HG02759 (cell line): ENCODE data around the gene SLC6A6.
"Not testable (repeated sequence)": the region's sequence is repeated elsewhere in the genome, so short reads cannot be mapped to it uniquely, and the experiment has no call there.

Experiments
- ATAC-seq: cut with Tn5 transposase; IDR thresholded peaks from one replicate; pipeline ENCODE4 v1.9.1; 2021; ENCODE audit warnings: mild to moderate bottlenecking, moderate library complexity; ENCODE audit not compliant: unreplicated experiment

SLC6A6 gene

DNA sequence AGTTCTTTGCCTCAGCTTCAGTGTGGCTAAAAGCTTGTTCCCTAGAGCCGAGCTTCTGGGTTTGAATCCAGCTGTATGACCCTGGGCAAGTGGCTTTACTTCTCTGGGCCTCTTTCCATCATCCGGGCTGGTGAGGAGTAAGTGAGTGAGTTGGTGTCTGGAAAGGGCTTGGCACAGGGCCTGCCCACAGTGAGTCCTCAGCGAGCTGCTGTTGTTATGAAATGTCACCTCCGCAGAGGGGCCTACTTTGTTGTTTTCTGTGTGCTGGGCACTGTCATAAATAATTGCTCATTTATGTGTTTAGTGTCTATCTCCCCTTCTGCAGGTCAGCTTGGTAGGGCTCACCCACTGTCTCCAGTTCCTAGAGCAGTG, 31.7 kb downstream of the SLC6A6 start:
- ATAC-seq, result no peak

DNA sequence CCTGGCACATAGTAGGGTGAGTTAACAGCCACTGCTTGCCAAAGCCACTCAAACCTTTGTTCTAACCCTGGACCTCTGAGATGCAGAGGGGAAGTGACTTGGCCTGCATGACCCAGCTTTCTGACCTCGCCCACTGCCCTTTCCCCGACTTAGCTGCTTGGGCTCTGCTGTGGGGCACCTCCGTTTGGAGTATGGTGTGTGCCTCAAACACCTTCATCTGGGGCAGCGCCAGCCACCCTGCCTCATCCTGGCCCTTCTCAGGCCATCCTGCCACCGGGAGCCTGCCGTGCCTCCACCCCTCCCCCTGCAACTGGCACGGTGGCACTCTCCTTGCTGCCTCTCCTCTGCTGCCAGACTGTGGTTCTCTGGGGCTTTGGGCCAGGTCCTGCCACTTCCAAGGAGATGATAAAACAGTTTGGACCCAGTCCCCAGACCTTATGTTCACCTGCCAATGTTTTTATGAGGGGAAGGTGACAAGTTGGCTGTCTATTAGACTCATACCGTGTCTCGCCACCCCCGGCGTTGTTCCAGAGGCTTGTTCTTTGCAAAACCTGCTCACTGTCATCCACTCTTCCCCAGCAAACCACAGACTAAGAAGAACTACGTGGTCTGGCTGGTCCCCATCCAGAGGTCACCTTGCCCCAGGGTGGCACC, 32.2 kb downstream of the SLC6A6 start:
- no peak for ATAC-seq

DNA sequence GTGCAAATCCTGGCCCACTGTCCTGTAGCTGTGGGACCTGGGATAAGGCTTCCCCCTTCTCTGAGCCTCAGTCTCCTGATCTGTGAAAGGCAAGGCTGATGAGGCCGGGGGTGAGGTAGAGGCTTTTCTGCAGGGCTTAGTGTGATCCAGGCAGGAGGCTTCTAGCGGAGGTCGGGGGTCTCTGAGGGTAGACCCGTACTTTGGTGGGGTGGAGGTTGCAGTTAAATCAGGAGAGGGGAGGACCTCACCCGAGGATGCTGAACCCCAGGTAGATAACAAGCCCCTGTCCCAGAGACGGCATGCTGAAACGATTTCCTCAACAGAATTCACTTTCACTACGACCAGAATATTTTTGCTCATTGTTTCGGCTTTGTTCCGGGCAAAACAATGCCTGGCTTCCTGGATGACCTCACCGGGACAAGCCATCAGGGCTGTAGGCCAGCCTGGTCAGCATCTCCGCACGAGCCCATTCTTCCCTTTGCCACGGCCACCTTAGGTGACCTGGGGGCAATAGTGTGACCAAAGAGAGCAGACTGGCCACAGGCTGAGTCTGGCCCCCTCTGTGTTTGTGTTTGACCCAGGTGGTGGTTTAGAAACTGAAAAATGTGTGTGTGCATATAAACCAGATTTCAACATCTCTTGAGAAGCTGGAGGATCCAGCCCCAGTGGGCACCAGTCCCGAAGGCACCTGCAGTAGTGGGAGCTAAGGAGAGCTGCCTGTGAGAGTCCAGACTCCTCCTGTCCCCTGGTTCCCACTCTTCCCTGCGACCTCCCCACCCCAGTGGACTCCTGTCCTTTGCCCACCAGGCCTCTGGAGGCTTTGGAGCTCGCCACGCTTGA, 33.0 kb downstream of the SLC6A6 start:
- no peak for ATAC-seq

DNA sequence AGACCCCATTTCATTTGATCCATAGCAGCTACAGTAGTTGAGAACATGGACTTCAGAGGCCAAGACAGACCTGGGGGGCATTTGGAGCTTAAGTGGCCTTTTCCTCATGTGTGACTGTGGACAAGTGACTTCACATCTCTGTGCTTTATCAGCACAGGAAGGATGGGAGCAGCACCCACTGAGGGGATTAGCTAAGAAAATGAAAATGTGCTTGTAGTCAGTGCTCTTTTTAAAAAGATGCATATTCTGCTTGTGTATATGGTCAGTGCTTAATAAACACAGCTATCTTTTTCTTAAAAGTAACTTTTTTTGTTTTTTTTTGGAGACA, 34.5 kb downstream of the SLC6A6 start:
- no peak for ATAC-seq

DNA sequence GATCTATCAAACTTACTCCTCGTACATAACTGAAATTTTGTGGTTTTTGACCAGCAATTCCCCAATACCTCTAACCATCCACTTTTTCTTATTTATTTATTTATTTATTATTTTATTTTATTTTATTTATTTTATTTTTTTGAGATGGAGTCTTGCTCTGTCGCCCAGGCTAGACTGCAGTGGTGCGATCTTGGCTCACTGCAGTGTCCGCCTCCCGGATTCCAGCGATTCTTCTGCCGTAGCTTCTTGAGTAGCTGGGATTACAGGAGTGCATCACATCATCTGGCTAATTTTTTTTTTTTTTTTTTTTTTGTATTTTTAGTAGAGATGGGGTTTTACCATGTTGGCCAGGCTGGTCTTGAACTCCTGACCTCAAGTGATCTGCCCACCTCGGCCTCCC, 35.3 kb downstream of the SLC6A6 start:
- not testable (repeated sequence) for ATAC-seq

GRCh38 chr3:14438262-14438661, 35.9 kb downstream of the SLC6A6 start:
- ATAC-seq, result no peak

DNA sequence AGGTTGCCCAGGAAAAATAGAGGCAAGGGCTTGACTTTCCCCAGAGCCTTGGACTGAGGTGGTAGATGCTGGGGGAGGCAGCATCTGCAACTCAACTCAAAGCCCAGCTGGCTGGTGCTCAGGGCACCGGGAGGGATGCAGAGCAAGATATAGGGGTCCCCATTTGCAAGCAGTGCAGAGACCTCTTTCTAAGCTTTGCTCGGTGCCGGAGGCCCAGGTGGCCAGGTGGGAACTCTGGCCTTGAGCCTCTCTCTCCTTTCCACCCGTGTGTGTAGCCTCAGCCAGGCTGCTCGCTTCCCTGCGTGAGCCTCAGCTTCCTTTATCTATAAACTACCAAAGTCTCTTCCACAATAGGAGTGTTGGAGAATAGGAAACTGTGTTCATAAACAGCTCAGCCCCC, 36.5 kb downstream of the SLC6A6 start:
- no peak for ATAC-seq

DNA sequence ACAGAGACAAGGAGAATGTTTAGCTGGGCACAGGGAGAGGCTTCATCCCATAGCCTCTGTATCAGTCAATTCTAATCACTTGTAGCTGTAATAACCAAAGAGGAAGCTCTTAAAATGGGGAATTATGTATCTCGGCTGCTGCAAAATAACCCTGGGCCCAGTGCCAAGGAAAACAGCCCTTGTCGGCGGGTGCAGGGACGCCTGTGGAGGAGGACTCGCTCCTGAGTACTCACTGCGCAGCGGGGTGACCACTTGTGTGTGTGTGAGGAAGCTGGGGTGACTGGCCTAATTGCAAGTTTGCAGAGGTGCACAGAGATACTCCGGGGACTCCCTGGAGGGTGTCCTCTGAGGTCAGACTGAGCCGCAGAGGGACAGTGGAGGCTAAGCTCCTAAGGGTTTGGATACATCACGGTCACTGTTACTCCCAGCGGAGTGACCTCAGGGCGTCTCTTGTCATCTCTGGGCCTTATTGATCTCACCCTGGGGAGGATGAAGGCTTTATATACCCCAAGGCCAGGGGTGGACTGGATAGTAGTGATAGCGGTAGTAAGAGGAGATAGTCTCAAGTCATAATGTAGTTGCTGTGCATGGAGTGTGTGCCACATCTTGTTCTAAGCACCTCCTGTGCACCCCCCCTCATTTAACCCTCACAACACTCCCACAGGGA, 37.2 kb downstream of the SLC6A6 start:
- no peak for ATAC-seq

DNA sequence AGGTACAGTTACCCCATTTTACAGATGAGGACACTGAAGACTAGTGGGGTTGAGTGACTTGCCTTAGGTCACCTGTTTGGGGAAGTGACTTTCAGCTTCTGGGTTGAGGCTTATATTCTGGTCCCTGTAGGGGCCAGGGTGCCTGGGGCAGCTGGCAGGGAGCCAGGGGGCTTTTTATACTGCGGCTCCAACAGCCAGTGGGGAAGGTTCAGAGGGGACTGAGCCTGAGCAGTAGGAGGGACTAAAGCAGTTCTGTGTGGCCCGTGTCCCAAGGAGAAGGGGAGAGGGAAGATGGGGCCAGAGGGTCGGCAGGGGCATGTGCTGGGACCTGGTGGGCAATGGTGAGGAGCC, 37.7 kb downstream of the SLC6A6 start:
- ATAC-seq, result no peak

DNA sequence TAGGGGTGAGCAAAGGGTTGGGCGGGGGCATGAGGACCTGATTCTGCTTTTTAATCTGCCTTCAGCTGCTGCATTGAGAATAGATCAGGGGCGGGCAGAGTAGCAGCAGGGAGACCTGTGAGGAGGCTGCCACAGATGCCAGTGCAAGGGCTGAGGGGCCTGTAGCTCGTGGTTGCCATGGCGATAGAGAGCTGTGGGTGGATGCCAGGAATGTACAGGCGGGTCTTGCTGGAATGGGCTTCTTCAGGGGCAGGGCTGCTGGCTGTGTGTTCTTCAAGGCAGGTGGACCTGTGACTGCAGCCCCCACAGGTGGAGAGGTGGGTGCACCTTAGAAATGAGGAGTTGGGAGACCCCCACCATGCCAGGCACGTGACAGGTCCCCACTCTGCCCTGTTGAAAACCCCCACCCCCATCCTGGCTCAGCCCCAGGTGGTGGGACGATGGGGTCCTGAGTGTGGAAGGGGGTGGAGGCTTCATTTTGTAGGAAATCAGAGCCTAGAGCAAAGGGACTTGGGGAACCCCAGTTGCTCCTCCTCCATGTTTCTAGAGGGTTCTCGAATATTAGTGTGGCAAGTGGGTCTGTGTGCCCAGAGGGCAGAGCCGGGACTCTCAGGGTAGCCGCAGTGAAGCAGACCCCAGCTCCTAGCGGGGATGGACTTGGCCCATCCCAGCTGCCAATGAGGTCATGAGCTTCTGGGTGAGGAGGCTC, 38.3 kb downstream of the SLC6A6 start:
- no peak for ATAC-seq

DNA sequence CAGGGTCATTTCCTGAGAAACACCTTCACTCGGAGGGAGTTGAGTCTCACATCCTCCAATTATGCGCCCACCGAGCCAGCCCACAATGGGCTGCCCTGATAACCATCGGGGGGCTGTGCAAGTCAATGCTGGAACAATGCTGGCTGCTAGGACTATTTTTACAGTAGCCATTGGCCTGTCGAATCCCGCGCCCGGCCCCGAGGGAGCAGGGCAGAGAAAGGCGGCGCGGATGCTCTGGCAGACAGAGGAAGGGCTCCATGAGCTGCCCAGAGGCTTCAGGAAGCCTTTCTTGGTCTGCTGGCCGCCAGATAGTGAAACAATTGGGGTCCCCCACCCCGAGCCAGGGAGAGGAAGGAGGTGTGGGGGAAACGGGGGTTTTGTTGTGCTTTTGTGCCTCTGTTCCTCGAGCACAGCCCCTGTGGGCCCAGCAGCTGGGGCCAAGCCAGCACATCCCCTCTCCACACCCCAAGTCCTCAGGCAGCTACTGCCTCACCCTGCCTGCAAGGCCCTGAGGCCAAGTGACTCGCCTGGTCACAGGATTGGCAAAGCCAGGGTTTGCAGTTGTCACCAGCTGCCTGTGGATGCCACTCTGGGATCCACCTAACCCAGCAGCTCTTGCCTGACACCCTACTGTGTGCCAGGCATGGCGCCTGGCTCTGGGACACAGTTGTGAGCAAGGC, 39.0 kb downstream of the SLC6A6 start:
- no peak for ATAC-seq

DNA sequence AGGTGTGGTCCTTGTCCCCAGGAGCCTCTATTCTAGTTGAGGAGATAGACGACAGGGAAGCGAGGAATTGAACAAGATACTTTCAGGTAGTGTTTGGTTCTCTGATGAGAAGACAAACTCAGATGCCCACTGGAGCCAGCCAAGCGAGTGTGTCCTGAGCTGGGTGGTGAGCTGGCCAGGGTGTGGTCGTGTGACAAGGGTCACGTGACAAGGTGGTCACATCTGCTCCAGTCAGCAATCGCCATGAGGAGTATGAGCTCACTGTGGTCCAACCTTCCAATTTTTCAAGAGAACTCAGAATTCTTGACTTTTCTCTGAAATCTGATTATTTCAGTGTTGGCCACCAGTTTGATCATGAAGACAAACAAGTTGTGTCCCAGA, 39.5 kb downstream of the SLC6A6 start:
- ATAC-seq, result no peak

DNA sequence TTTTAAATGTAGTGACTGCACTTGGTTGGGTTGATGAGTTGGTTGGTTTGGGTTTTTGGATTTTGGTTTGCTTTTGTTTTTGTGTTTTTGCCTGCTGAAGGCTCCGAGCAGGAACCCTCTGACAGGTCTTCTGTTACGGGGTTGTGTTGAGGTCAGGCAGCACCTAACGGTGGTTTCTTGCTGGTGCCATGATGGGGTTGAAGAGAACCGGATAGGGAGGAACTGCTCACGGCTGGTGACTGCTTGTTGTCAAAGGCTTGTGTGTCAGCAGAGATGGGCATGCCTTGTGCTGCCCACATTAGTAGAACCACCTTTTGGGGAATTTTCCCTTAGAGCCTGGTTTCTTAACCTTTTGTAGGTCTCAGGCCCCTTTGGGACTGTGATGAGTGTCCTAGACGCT, 42.0 kb downstream of the SLC6A6 start:
- ATAC-seq, result no peak

DNA sequence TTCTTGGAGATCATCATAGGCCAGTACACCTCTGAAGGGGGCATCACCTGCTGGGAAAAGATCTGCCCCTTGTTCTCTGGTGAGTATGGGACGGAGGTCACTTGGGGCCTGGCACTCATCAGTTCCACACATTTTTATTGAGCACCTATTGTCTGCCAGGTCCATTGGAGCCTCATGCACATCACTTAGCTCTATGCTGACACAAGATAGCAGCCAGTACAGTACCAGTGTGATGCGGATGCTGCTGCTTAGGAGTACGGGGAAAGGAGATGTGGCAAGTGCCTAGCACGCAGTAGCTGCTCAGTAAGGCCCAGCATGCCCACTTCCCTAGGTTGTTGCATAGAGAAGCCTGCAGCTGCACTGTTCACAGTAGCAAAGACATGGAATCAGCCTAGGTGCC, 43.4 kb downstream of the SLC6A6 start:
- no peak for ATAC-seq

DNA sequence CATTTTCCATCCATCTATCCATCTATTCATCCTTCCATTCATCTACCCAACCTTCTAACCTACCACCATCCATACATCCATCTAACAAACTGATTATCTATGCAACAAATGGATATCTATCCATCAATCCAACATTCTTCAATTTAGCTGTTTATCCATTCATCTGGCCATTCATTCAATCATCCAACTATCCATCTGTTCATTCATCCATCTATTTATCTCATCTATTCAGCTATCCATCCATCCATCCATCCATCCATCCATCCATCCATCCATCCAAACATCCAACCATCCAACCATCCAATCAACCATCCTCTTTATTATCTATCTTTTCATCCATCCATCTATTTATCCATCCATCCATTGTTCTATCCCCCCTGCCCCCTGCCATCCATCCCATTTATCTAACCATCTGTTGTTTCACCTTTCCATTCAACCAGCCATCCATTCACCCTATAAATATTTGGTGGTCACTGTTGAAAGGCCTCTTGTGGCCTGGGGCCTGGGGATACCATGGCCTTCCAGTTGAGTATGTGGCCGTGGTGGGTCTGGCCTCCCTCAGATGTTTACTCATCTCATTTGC, 44.7 kb downstream of the SLC6A6 start:
- ATAC-seq, result no peak

DNA sequence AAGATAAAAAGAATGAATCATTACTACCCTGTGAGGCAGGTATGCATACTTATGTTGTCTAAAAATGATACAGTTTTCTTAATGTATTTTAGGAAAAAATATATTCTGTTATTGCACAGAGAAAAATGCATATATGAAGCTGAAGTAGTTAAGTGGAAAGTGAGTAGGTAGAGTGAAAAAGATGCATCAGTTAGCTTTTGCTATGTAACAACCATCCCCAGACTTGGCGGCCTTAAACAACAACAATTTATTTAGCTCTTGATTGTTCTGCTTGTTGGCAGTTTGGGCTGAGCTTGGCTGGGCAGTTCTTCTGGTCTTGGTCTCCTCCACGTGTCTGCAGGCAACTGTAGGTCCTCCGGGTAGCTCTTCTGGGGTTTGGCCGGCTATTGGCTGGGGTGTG, 45.7 kb downstream of the SLC6A6 start:
- no peak for ATAC-seq

DNA sequence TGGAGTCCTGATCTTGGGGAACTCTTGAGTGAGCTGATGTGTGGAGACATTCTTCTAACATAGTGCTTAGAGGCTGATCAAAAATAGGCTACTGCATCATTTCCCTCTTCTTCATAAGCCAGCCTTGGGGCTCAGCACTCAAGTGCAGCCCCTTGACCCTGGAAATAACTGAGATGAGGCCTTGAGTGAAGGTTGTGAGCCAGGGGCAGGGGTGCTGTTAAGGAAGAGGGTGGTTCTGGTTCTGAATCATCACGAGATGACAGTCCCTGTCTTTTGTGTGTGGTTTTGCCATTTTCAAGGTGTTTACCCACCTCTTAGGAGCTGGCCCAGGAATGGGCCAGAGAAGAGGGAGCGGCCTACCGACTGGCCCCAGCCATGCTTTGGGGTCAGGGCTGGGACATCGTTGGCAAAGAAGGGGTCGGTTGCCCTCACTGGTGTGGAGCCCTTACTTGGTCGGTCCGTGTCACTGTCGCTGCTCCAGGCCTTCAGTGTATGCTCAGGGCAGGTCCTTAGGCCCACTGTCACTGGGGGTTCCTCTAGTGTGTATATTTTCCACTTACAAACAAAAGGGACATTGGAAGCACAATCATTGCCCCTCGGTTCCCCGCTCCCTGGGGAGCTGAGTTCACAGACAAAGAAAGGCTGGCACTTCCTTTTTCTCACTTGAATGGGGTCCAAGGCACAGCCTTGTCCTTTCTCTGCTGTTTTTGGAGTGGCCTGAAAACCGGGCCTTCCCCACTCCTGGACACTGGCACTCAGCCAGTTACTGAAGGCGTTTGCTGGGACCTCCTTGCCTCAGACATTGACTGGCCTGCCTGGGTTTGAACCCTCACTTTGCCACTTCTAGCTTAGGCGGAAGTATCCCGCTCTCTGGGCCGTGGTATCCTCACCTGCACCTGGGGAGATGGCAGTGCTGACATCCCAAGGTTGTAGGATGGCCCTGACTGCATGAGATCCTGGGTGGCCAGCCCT, 46.6 kb downstream of the SLC6A6 start:
- no peak for ATAC-seq

- ATAC-seq, result no peak
These were observed 48.1 kb downstream of the SLC6A6 start for GRCh38 chr3:14450506-14450905.

DNA sequence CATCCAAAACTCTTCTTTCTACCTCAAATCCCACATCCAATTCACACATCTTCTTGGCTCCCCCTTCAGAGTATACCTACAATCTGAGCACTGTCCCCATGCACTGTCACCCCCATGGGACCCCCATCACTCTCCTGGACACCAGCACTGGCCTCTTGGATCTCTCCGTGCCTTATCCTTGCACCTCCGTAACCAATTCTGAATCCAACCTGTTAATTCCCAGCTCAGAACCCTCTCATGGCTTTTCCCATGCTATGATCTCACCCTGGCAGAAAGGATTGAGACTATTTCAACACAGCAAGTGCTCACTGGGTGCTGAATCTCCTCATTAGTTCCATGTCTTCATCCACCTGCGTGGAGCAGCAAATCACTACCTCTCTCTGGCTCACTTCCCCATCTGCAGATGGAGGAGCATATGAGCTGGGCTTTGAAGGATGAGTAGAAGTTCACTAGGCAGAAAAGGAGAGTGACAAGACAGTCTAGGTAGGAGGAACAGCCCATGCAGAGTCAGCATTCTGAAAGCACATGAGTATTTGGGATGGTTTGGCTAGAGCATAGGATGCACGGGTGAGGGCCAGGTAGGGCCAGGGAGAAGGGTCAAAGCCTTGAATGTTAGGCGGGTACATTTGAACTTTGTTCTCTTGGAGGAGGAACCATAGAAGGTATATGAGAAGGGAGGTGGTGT, 48.7 kb downstream of the SLC6A6 start:
- ATAC-seq, result no peak
